HG02763 (cell line): Measurements from ENCODE around the gene CALHM3.
"Not testable (repeated sequence)": the region's sequence is repeated elsewhere in the genome, so short reads cannot be mapped to it uniquely, and the experiment has no call there.

Experiments
- ATAC-seq: cut with Tn5 transposase; IDR thresholded peaks from one replicate; pipeline ENCODE4 v1.9.1; 2021; ENCODE audit warnings: mild to moderate bottlenecking, moderate library complexity; ENCODE audit not compliant: unreplicated experiment

The CALHM3 gene, protein sequence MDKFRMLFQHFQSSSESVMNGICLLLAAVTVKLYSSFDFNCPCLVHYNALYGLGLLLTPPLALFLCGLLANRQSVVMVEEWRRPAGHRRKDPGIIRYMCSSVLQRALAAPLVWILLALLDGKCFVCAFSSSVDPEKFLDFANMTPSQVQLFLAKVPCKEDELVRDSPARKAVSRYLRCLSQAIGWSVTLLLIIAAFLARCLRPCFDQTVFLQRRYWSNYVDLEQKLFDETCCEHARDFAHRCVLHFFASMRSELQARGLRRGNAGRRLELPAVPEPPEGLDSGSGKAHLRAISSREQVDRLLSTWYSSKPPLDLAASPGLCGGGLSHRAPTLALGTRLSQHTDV

DNA sequence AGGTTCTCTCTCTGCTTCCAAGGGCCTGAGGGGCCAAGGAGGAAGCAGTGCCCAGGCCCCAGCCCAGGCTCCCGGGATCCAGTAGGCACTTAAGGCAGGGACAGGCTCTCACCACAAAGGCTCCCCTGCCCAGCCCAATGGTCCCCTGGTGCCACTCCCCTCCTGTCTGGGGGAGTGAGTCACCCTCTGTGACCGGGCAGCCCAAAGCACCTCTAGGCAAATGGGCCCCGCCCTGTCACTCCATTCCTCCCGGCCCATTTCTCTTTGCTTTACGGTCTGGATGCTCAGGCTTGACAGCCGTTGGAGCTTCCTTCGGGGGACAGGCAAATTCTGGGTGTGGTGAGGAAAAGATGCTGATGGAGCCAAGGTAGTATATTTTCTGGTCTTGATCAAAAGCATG lies at the start of gene CALHM3:
TSS of gene CALHM3 (minus strand) at position 106 of the 400 bp plus-strand sequence. CDS start 208 bp downstream, outside the sequence.
- ATAC-seq = no peak

DNA sequence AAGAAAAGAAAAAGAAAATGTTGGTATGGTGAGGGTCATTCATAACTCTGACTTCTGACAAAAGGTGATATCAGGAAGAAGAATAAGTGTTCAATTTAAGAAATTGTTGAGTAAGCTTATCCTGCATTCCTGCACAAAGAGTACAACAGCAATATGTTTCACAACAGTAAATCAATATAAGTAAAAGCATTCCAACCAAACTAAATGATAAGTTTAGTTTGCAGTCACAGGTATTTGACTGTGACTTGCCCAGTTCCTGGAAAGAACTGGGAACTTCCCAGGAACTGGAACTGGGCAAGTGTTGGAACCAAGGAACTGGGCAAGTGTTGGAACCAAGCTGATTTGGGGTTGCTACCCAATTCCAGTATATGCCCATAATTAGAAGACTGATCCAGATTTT lies 49.5 kb upstream of the CALHM3 start:
- ATAC-seq = no peak

GRCh38 chr10:103527476-103527875 lies 48.4 kb upstream of the CALHM3 start:
- ATAC-seq = not testable (repeated sequence)

DNA sequence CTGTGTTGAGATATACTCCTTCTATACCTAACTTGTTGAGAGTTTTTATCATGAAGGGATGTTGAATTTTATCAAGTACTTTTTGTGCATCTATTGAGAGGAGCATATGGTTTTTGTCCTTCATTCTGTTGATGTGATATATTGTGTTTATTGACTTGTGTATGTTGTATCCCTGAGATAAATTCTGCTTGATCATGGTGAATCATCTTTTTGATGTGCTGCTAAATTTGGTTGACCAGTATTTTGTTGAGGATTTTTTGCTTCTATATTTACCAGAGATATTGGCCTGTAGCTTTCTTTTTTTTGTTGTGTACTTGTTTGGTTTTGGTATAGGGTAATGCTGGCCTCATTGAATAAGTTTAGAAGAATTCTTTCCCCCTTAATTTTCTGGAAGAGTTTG lies 46.9 kb upstream of the CALHM3 start:
- no peak for ATAC-seq

DNA sequence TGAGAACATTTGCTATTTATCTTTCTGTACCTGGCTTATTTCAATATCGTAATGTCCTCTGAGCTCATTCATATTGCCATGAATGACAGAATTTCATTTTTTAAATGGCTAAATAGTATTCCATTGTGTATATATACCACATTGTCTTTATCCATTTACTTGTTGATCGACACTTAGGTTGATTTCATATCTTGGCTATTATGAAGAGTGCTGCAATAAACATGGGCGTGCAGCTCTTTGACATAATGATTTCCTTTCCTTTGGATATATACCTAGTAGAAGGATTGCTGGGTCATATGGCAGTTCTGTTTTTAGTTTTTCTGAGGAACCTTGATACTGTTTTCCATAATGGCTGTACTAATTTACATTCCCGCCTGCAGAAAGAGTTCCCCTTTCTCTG lies 44.6 kb upstream of the CALHM3 start:
- ATAC-seq = no peak

DNA sequence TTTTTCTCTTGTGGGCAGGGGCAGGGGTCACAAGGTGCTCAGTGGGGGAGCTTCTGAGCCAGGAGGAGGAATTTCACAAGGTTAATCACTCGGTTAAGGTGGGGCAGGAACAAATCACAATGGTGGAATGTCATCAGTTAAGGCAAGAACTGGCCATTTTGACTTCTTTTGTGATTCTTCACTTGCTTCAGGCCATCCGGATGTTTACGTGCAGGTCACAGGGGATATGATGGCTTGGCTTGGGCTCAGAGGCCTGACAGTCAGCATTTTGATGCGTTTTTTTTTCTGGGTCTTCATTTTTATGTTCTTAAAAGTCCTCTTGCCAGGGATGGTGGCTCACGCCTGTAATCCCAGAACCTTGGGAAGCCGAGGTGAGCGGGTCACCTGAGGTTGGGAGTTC lies 43.0 kb upstream of the CALHM3 start:
- ATAC-seq = not testable (repeated sequence)

DNA sequence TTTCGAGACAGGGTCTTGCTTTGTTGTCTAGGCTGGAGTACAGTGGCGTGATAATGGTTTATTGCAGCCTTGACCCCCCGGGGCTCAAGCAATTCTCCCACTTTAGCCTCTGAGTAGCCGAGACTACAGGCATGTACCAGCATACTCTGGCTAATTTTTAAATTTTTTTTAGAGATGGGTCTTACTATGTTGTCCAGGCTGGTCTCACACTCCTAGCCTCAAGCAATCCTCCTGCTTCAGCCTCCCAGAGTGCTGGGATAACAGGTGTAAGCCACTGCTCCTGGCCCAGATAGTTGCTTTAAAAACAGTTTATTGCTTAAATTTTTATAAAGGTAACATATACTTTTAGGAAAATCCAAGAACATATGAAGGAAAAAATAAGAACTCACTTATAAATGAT lies 40.8 kb upstream of the CALHM3 start:
- ATAC-seq = no peak

- no peak for ATAC-seq
These were observed 38.4 kb upstream of the CALHM3 start for GRCh38 chr10:103517234-103518085.

GRCh38 chr10:103514244-103514643 lies 35.2 kb upstream of the CALHM3 start:
- no peak for ATAC-seq

GRCh38 chr10:103513380-103514060 lies 34.5 kb upstream of the CALHM3 start:
- no peak for ATAC-seq

GRCh38 chr10:103512591-103513379 lies 33.7 kb upstream of the CALHM3 start:
- no peak for ATAC-seq

GRCh38 chr10:103512166-103512565 lies 33.1 kb upstream of the CALHM3 start:
- ATAC-seq = no peak

GRCh38 chr10:103510791-103511752 lies 32.0 kb upstream of the CALHM3 start:
- no peak for ATAC-seq

- ATAC-seq = no peak
These were observed 31.1 kb upstream of the CALHM3 start for GRCh38 chr10:103510046-103510685.

DNA sequence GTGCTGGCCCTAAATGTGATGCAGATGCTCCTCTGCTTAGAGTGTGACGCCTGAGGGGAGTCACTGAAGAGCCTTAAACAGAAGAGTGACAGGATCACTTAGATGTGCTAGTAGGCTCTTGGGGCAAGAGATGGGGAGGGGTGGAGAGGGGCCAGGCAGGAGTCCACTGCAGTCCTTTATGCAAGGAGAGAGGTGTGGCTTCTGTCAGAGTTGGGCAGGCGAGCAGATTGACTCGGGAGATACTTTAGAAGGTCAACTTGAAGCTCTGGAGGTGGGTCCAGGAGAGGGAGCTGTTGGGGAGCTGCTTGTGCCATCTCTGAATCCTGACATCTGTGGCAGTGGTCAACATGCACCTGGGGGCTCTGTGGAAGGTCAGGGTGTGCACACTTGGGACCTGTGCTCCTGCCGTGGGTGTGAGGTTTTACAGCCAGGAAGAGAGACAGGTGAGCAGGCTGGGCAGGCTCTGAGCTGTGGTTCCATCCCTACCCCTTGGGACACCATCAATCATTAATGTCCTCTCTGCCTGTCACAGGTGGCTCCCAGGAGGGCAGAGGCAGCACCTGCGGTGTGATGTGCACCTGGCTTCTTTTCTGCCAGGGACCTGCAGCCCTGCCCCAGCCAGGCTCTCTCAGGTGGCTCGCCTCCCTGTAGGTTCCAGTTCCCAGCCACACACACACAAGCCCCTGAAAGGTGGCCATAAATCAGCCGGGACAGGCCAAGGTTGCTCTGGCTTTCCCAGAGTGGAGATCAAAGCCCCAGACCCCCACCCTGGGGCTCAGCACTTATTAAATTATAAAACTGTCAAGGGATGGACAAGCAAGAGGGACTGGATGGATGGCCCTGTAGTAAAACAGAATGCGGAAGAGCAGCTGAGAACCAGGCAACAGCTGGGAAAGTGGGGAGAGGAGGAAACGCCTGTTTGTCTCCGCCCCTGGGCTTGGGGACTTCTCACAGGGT lies 28.5 kb upstream of the CALHM3 start:
- no peak for ATAC-seq

DNA sequence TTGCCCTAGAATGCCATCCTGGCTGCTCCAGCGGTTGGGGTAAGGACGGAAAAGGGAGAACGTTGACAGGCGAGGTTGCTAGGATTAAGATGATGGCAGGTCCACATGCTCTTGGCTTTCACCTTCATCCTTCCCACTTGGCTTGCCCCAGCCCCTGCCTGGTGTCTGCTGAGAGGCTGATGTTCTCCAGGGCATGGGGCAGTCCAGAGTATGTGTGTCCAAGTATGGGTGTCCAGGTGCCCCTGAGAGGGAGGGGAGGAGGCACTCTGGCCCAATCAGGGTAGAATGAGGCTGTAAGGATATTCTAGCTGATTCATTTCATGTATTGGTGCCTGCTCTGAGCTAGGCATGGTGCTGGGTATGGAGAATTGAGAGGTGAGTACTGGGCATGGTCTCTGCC lies 27.0 kb upstream of the CALHM3 start:
- ATAC-seq = no peak

DNA sequence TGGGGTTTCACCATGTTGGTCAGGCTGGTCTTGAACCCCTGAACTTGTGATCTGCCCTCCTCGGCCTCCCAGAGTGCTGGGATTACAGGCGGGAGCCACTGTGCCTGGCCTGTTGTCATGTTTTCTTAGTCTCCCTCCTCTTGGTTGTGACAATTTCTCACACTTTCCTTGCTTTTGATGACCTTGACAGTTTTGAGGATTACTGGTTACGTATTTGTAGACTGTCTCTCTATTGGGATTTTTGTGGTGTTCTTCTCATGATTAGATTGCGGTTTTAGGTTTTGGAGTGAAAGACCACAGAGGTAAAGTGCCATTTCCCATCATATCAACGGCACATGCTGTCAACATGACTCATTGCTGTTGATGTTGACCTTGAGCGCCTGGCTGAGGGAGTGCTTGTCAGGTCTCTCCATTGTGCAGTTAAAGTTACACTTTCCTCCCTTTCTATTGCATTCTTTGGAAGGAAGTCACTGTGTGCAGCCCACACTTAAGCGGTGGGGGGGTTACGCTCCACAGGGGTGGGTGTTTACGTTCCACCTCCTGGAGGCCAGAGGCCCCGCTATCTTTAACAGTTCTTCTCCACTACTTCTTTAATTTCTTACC lies 25.2 kb upstream of the CALHM3 start:
- no peak for ATAC-seq

DNA sequence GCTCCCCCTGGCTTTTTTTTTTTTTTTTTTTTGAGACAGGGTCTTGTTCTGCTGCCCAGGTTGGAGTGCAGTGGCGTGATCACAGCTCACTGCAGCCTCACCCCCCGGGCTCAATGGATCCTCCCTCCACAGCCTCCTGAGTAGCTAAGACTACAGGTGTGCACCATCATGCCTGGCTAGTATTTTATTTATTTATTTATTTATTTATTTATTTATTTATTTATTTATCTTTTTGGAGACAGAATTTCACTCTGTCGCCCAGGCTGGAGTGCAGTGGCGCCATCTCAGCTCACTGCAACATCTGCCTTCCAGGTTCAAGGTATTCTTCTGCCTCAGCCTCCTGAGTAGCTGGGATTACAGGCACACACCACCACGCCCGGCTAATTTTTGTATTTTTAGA lies 24.7 kb upstream of the CALHM3 start:
- not testable (repeated sequence) for ATAC-seq
